ENCODE measurements around the gene C1QTNF5.

- no peak for TF ChIP-seq REST (IDR thresholded peaks at IDR 0.05; ENCODE audit: borderline replicate concordance)
- TF ChIP-seq CTCF (IDR thresholded peaks at IDR 0.05; ENCODE audit: poor library complexity, severe bottlenecking), result no peak
- TF ChIP-seq SMC3 (conservative IDR thresholded peaks at IDR 0.05; ENCODE audit: poor library complexity), result no peak
- no peak for TF ChIP-seq POLR2AphosphoS5 (IDR thresholded peaks at IDR 0.05)
- no peak for TF ChIP-seq RAD21 (conservative IDR thresholded peaks at IDR 0.05)
- TF ChIP-seq MXI1 (conservative IDR thresholded peaks at IDR 0.05; ENCODE audit: poor library complexity, severe bottlenecking), result no peak
These were observed 42.7 kb downstream of the C1QTNF5 start for GRCh38 chr11:119297938-119298337.
